Measurements from ENCODE around the gene U2AF2. TPM values are rescaled to one million over a fixed set of nuclear protein-coding genes. Genes with fewer than 3 reads are reported as not detected.

Gene U2AF2
- total RNA-seq, 4 donors from 2014 or later: 10.0 to 165 (median 58.1) TPM

DNA sequence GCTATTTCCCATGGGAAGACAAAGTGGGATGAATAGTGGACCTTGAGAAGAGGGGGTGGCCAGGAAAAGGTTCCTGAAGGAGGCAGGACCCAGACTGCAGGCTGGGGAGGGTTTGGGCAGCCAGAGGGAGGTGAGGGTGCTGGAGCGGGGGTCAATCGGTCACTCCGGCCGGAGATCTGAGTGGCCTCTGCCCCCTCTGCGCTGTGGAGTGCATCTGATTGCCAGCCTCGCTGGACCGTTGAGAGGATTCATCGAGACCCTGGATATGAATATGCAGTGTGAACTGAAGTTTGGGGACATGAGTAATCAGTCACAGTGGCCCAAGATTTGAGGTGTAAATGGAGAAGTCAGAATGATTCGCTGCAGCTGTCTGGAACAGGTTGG lies 19.5 kb upstream of the U2AF2 start:
- no peaks in the 10 kb centered on the region for H3K9me3 ChIP-seq
- peak overlapping the region; percentile 88 to 91 for H3K4me3 ChIP-seq
- TF ChIP-seq POLR2A (IDR thresholded peaks at IDR 0.05) (no peak), CTCF (IDR thresholded peaks at IDR 0.05) (no peak)
- no peaks in the 10 kb centered on the region for H3K36me3 ChIP-seq
- H3K4me1 ChIP-seq: peaks cover 0 to 27% of the 10 kb centered on the region in 2 donors
- H3K27me3 ChIP-seq: no peaks in the 10 kb centered on the region
- H3K27ac ChIP-seq: peak overlapping the region; percentile 88 to 98
- no peak for DNase-seq
- intact Hi-C loops (cut with DNase I; ENCODE audit: low total_unique reads): no loop called here

DNA sequence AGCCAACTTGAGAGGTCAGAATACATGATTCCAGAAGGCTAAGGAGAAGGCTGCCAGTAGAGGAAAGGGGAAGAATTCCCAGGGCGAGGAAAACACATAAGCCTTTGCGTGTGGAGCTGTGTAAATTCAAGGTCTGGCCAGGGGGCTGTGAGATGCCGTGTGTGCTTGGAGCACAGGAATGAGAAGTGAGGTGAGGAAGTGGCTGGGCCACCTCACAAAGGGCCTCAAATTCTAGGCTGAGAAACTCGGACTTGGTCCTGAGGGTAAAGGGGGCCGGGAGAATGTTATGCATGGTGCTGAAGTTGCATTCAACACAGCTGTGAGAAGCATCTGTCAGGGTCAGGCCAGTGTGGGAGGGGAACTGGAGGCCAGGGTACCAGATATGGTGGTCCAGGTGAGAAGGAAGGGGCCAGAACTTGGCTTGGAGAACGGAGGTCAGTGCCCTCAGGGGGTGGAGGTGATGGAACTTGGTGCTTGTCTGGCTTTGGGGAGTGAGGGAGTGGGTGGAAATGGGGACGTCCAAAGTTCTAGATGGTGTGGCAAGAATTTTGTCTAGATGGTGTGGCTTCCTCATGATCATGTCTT lies 18.9 kb upstream of the U2AF2 start:
- DNase-seq: no peak
- peaks cover 0 to 30% of the 10 kb centered on the region in 2 donors for H3K4me1 ChIP-seq
- peak overlapping the region; percentile 88 to 98 for H3K27ac ChIP-seq
- no peaks in the 10 kb centered on the region for H3K27me3 ChIP-seq
- H3K4me3 ChIP-seq: peak overlapping the region; percentile 88 to 91
- H3K9me3 ChIP-seq: no peaks in the 10 kb centered on the region
- intact Hi-C loops (cut with DNase I; ENCODE audit: low total_unique reads): no loop called here
- no peak for TF ChIP-seq CTCF (IDR thresholded peaks at IDR 0.05)
- no peak for TF ChIP-seq POLR2A (IDR thresholded peaks at IDR 0.05)
- no peaks in the 10 kb centered on the region for H3K36me3 ChIP-seq

GRCh38 chr19:55636723-55637122 lies 18.1 kb upstream of the U2AF2 start:
- no peak for DNase-seq
- no peak for TF ChIP-seq CTCF (IDR thresholded peaks at IDR 0.05)
- TF ChIP-seq POLR2A (IDR thresholded peaks at IDR 0.05): no peak
- no peak overlapping the region for H3K27ac ChIP-seq
- H3K9me3 ChIP-seq: no peaks in the 10 kb centered on the region
- H3K36me3 ChIP-seq: no peaks in the 10 kb centered on the region
- no peak overlapping the region for H3K4me3 ChIP-seq
- H3K4me1 ChIP-seq: peaks cover 0 to 30% of the 10 kb centered on the region in 2 donors
- H3K27me3 ChIP-seq: no peaks in the 10 kb centered on the region
- intact Hi-C loops (cut with DNase I; ENCODE audit: low total_unique reads): no loop called here

DNA sequence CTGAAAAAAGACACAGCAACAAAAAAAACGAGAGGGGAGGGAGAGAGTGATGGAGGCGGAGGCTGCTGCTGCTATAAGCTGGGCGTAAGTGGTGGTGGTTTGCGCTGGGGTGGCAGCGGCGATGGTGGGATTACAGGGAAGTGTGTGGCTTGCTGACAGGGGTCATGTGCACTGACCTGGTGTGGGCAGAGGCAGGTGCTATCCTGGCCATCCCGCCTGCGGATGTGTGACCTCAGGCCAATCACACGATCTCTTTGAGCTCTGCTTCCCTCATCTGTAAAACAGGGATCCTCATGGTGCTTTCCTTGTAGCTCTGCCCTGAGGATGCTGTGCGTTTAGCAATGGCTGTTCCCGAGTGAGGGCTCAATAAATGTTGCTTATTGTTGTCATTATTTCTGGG lies 17.3 kb upstream of the U2AF2 start:
- Histone ChIP-seq H3K9me3 (no peaks in the 10 kb centered on the region), H3K27ac (no peak overlapping the region), H3K27me3 (no peaks in the 10 kb centered on the region), H3K4me3 (no peak overlapping the region), H3K36me3 (no peaks in the 10 kb centered on the region), H3K4me1 (peaks cover 0 to 30% of the 10 kb centered on the region in 2 donors)
- intact Hi-C loops (cut with DNase I; ENCODE audit: low total_unique reads): no loop called here
- DNase-seq: no peak
- TF ChIP-seq CTCF (IDR thresholded peaks at IDR 0.05) (no peak), POLR2A (IDR thresholded peaks at IDR 0.05) (no peak)

- H3K27me3 ChIP-seq: no peaks in the 10 kb centered on the region
- no peaks in the 10 kb centered on the region for H3K36me3 ChIP-seq
- no peak overlapping the region for H3K27ac ChIP-seq
- intact Hi-C loops (cut with DNase I; ENCODE audit: low total_unique reads): no loop called here
- no peak overlapping the region for H3K4me3 ChIP-seq
- no peaks in the 10 kb centered on the region for H3K9me3 ChIP-seq
- peak in 3 of 4 experiments; percentile 15 to 36 (median 33) for TF ChIP-seq CTCF (IDR thresholded peaks at IDR 0.05)
- no peak for TF ChIP-seq POLR2A (IDR thresholded peaks at IDR 0.05)
- no peak for DNase-seq
- peaks cover 0 to 34% of the 10 kb centered on the region in 2 donors for H3K4me1 ChIP-seq
These were observed 15.9 kb upstream of the U2AF2 start for GRCh38 chr19:55638864-55639359.

Data from uterus (tissue), 4 donors.